Ishikawa (cell line): Measurements from ENCODE around the gene DPH1.

Experiments used
- CEBPB ChIP-seq: IDR thresholded peaks from 2 replicates; pipeline ENCODE4 v1.6.1; 2012
- CREB1 ChIP-seq: IDR thresholded peaks from 2 replicates; pipeline ENCODE4 v1.6.1; 2012; ENCODE audit warnings: low read depth
- EGR1 ChIP-seq: IDR thresholded peaks from 2 replicates; pipeline ENCODE4 v1.6.1; 2012
- EP300 ChIP-seq: IDR thresholded peaks from 2 replicates; pipeline ENCODE4 v1.6.1; 2012; ENCODE audit warnings: borderline replicate concordance
- FOXM1 ChIP-seq: IDR thresholded peaks from 2 replicates; pipeline ENCODE4 v1.6.1; 2012; ENCODE audit warnings: low read depth, borderline replicate concordance
- NFIC ChIP-seq: IDR thresholded peaks from 2 replicates; pipeline ENCODE4 v1.6.1; 2012
- RAD21 ChIP-seq: IDR thresholded peaks from 2 replicates; pipeline ENCODE4 v1.6.1; 2012; ENCODE audit warnings: low read depth
- REST ChIP-seq: IDR thresholded peaks from 2 replicates; pipeline ENCODE4 v1.6.1; 2012; ENCODE audit warnings: low read depth, mild to moderate bottlenecking
- TAF1 ChIP-seq: IDR thresholded peaks from 2 replicates; pipeline ENCODE4 v1.6.1; 2012; ENCODE audit warnings: low read depth, mild to moderate bottlenecking
- TCF12 ChIP-seq: IDR thresholded peaks from 2 replicates; pipeline ENCODE4 v1.6.1; 2012; ENCODE audit warnings: low read depth
- TEAD4 ChIP-seq: IDR thresholded peaks from 2 replicates; pipeline ENCODE4 v1.6.1; 2012
- USF1 ChIP-seq: IDR thresholded peaks from 2 replicates; pipeline ENCODE4 v1.6.1; 2012
- YY1 ChIP-seq: IDR thresholded peaks from 2 replicates; pipeline ENCODE4 v1.6.1; 2012; ENCODE audit warnings: low read depth
- ZBTB7A ChIP-seq: IDR thresholded peaks from 2 replicates; pipeline ENCODE4 v1.6.1; 2012; ENCODE audit warnings: low read depth
- TF ChIP-seq, protein P1 (sequence below): IDR thresholded peaks from 2 replicates; pipeline ENCODE4 v1.6.1; 2012

The DPH1 gene

DNA sequence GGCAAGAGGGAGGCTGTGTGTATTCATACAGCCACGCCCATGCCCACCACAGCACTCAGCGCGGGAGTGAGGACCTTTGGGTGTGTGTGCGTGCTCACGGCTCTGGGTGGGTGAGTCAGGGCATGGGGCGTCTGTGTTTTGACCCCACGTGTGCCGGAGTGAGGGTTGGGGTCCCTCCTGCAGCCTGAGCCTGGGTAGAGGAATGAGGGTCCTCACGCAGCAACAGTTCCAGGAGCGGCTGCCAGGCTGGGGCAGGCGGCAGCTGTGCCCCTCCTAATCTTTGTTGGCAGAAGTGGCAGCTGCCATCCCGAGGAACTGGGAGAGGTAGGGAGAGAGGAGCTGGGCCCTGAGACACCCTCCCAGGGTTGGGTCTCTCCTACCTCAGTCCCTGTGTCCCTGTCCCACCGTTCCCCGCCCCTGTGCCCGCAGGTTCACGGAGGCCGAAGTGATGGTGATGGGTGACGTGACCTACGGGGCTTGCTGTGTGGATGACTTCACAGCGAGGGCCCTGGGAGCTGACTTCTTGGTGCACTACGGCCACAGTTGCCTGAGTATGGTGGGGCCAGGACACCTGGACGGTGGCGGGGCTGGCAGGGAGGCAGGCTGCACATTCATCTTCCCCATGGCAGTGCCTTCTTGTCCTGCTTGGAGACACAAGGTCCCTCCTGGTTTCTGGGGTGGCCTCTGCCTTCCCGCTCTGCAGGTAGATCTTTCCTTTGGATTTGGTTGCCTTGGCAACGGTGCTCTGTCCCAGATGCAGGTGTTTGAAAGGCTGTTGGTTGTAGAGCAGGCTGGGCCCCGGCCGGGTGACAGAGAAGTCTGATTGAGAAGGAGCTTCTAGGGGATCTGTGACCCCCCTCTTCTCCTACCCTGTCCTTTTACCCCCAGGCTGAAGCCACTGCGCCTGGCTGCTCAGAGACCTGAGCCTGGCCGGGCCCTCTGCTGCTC, 5.9 kb downstream of the DPH1 start:
- TF ChIP-seq TEAD4 (no peak), CREB1 (no peak), NFIC (no peak), USF1 (no peak), TCF12 (no peak), FOXM1 (no peak), CEBPB (no peak), TAF1 (no peak), ZBTB7A (no peak), YY1 (no peak), EGR1 (no peak), EP300 (no peak), REST (no peak), RAD21 (no peak)
- TF ChIP-seq, protein P1, sequence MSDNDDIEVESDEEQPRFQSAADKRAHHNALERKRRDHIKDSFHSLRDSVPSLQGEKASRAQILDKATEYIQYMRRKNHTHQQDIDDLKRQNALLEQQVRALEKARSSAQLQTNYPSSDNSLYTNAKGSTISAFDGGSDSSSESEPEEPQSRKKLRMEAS: no peak

GRCh38 chr17:2037155-2037554, 7.2 kb downstream of the DPH1 start:
- no peak for TF ChIP-seq CREB1
- TF ChIP-seq USF1: no peak
- TF ChIP-seq EP300: no peak
- TF ChIP-seq TAF1: no peak

DNA sequence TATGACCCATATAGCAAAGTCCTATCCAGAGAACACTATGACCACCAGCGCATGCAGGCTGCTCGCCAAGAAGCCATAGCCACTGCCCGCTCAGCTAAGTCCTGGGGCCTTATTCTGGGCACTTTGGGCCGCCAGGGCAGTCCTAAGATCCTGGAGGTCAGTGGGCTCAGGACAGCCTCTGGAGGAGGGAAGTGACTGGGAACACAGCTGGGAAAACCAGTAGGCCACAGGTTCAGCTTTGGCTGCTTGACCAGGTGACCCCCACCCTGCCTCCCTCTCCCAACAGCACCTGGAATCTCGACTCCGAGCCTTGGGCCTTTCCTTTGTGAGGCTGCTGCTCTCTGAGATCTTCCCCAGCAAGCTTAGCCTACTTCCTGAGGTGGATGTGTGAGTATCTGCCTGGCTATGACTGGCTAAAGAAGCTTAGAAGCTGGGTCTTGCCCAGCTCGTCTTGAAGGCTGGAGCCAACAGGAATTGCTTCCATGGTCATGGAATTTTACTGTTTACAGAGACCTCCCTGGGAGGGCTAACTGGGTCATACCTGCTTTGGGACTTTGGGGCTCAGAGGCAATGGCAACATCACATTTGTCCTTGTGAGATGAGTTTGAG, 10.4 kb downstream of the DPH1 start:
- TF ChIP-seq CEBPB: no peak
- no peak for TF ChIP-seq EGR1
- no peak for TF ChIP-seq TEAD4
- TF ChIP-seq NFIC: no peak
- no peak for TF ChIP-seq CREB1
- TF ChIP-seq RAD21: no peak
- TF ChIP-seq FOXM1: no peak
- no peak for TF ChIP-seq USF1

GRCh38 chr17:2040942-2041560, 11.1 kb downstream of the DPH1 start:
- TF ChIP-seq EP300 (no peak), YY1 (no peak), EGR1 (no peak), NFIC (no peak), TEAD4 (no peak), CEBPB (no peak), FOXM1 (no peak), CREB1 (no peak), USF1 (no peak), TCF12 (no peak), REST (no peak), ZBTB7A (no peak), TAF1 (no peak), RAD21 (no peak)
- TF ChIP-seq, protein P1: no peak
